OCI-LY7 (cell line): Measurements from ENCODE around the gene DIP2A.

Experiments
- EZH2phosphoT487 ChIP-seq: fragments of 200-600 bp; sonication (generic); IDR thresholded peaks from 2 replicates; pipeline ENCODE4 v1.6.1; 2018; ENCODE audit warnings: low read depth, borderline replicate concordance, mild to moderate bottlenecking, mixed run types, antibody characterized with exemption, low read length, moderate library complexity, mixed read lengths
- TF ChIP-seq, protein P1 (sequence below): fragments of 200-600 bp; sonication (generic); conservative IDR thresholded peaks from 2 replicates; pipeline ENCODE4 v1.5.1; 2014; ENCODE audit warnings: mild to moderate bottlenecking, antibody characterized with exemption, low read length, moderate library complexity, mixed read lengths

DNA sequence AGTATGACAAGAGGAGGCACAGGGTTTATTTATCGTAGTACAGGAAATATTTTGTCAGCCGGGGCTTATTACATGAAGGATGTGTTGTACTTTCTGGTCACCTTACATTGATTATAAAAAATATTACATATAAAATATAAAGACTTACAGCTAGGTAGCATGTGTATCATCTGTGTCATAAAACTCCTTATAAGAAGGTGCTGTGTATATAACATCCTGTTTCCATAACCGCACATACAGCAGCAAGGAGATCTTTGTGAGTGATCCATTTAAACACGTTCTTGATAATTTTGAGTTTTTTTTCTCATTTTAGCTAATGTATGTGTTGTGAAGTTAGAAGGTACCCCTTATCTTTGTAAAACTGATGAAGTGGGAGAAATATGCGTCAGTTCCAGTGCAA, 86.1 kb downstream of the DIP2A start:
- TF ChIP-seq, protein P1, sequence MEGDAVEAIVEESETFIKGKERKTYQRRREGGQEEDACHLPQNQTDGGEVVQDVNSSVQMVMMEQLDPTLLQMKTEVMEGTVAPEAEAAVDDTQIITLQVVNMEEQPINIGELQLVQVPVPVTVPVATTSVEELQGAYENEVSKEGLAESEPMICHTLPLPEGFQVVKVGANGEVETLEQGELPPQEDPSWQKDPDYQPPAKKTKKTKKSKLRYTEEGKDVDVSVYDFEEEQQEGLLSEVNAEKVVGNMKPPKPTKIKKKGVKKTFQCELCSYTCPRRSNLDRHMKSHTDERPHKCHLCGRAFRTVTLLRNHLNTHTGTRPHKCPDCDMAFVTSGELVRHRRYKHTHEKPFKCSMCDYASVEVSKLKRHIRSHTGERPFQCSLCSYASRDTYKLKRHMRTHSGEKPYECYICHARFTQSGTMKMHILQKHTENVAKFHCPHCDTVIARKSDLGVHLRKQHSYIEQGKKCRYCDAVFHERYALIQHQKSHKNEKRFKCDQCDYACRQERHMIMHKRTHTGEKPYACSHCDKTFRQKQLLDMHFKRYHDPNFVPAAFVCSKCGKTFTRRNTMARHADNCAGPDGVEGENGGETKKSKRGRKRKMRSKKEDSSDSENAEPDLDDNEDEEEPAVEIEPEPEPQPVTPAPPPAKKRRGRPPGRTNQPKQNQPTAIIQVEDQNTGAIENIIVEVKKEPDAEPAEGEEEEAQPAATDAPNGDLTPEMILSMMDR: no peak
- TF ChIP-seq EZH2phosphoT487: no peak
